Measurements from ENCODE around the gene RPL37A. TPM values are rescaled to one million over a fixed set of nuclear protein-coding genes. Genes with fewer than 3 reads are reported as not detected.

Gene RPL37A
- total RNA-seq, 2 experiments from 2014 or later: 4,110 to 4,316 TPM

DNA sequence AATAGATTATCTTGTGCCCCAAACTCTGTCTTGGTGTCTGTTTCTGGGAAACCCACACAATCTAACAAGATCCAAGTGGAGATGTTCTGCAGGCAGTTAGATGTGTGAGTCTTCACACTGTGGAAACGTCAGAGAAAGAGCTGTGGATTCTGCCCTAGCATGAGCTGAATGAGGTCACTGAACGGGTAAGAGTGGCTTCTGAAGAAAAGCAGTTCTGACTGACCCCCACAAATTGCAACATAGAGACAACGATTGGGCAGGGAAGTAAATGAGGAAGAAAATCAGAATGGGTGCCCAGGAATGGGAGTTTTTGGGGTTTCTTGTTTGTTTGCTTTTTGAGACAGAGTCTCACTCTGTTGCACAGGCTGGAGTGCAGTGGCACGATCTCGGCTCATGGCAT, 12.9 kb upstream of the RPL37A start:
- Mint-ChIP-seq H3K27ac (no peak overlapping the region), H3K4me3 (no peak overlapping the region), H3K36me3 (ENCODE audit: low read depth) (peaks cover 9% of the 10 kb centered on the region), H3K27me3 (no peaks in the 10 kb centered on the region), H3K9me3 (no peaks in the 10 kb centered on the region), H3K4me1 (ENCODE audit: low read depth) (no peaks in the 10 kb centered on the region)
- no peak for ATAC-seq
- POLR2A ChIA-PET: no interaction called here
- DNase-seq: no peak
- intact Hi-C loops (cut with micrococcal nuclease): no loop called here
- CTCF ChIA-PET: no interaction called here
- TF ChIP-seq, protein P1, sequence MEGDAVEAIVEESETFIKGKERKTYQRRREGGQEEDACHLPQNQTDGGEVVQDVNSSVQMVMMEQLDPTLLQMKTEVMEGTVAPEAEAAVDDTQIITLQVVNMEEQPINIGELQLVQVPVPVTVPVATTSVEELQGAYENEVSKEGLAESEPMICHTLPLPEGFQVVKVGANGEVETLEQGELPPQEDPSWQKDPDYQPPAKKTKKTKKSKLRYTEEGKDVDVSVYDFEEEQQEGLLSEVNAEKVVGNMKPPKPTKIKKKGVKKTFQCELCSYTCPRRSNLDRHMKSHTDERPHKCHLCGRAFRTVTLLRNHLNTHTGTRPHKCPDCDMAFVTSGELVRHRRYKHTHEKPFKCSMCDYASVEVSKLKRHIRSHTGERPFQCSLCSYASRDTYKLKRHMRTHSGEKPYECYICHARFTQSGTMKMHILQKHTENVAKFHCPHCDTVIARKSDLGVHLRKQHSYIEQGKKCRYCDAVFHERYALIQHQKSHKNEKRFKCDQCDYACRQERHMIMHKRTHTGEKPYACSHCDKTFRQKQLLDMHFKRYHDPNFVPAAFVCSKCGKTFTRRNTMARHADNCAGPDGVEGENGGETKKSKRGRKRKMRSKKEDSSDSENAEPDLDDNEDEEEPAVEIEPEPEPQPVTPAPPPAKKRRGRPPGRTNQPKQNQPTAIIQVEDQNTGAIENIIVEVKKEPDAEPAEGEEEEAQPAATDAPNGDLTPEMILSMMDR (IDR thresholded peaks at IDR 0.05): no peak

DNA sequence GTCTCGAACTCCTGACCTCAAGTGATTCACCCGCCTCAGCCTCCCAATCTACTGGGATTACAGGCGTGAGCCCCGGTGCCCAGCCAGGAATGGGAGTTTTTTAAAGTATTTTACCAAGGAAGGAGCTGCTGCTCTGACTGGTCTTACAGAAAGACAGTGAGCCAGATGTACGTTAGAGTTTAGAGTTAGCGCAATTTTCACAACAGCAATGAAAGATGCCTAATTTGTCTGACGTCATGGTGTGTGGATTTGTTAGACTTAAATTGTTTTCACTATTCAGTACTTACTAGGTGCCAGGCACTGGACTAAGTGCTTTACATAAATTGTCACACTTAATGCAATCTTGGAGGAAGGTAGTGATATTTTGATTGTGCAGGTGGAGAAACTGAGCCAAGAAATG, 12.4 kb upstream of the RPL37A start:
- ChIA-PET POLR2A (no interaction called here), CTCF (interaction anchor here (1.7 kb wide), 1 partner anchor 11 kb away, joined by 7 read pairs; no protein-coding TSS in a partner anchor)
- Mint-ChIP-seq H3K4me3 (no peak overlapping the region), H3K4me1 (ENCODE audit: low read depth) (no peaks in the 10 kb centered on the region), H3K27ac (no peak overlapping the region), H3K9me3 (no peaks in the 10 kb centered on the region), H3K27me3 (no peaks in the 10 kb centered on the region), H3K36me3 (ENCODE audit: low read depth) (peaks cover 7% of the 10 kb centered on the region)
- intact Hi-C loops (cut with micrococcal nuclease): no loop called here
- no peak for ATAC-seq
- TF ChIP-seq, protein P1 (IDR thresholded peaks at IDR 0.05): no peak
- no peak for DNase-seq

DNA sequence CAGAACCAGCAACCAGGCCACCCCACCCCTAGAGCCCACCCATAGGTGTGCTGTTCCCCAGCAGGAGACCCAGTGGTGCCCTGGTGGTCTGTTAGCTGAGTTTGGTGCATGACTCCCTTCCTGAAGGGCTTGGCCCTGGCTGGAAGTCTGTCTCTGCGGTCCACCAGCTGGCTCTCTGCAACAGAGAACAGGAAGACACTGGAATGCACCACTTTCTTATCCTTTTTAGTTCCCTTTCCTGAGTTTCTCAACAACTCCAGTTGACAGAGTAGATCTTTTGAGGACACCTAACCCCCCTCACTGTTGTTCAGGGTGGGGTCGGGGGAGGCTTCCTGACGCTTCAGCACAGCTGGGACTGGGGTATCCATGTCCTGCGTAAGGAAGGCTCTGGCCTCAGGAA, 11.9 kb upstream of the RPL37A start:
- no peak for ATAC-seq
- Mint-ChIP-seq H3K27ac (no peak overlapping the region), H3K27me3 (no peaks in the 10 kb centered on the region), H3K4me3 (no peak overlapping the region), H3K36me3 (ENCODE audit: low read depth) (peaks cover 6% of the 10 kb centered on the region), H3K9me3 (no peaks in the 10 kb centered on the region), H3K4me1 (ENCODE audit: low read depth) (no peaks in the 10 kb centered on the region)
- CTCF ChIA-PET: interaction anchor here (1.7 kb wide), 1 partner anchor 11 kb away, joined by 7 read pairs; no protein-coding TSS in a partner anchor
- TF ChIP-seq, protein P1 (IDR thresholded peaks at IDR 0.05): no peak
- intact Hi-C loops (cut with micrococcal nuclease): no loop called here
- POLR2A ChIA-PET: interaction anchor here (1.3 kb wide), 1 partner anchor 12 kb away, joined by 7 read pairs; the partner anchor contains the start of gene RPL37A
- DNase-seq: no peak

DNA sequence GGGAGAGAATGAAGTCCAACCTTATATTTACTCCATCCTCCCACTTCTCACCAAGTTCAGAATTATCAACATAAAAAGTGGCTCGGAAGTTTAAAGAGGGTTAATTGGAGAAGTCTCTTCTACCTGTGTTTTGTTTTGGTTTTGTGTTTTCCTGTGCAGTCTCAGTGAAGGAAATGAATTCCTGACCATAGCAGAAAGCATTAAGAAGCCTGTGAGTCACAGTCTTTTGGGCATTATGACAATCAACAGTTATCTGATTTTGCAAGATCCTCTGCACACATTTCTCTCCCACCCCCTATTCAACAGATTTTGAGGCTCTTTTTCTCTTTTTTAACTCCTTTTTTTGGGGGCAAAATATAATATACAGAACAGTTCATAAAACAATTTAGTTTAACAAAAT, 8.6 kb upstream of the RPL37A start:
- TF ChIP-seq, protein P1 (IDR thresholded peaks at IDR 0.05): no peak
- CTCF ChIA-PET: no interaction called here
- DNase-seq (no peak), ATAC-seq (no peak)
- H3K4me3 Mint-ChIP-seq: no peak overlapping the region
- no peaks in the 10 kb centered on the region for H3K36me3 Mint-ChIP-seq (ENCODE audit: low read depth)
- intact Hi-C loops (cut with micrococcal nuclease): loop anchor here (10.0 kb wide), 1 partner anchor 375 kb away; no protein-coding TSS in a partner anchor
- POLR2A ChIA-PET: no interaction called here
- H3K27me3 Mint-ChIP-seq: no peaks in the 10 kb centered on the region
- no peaks in the 10 kb centered on the region for H3K9me3 Mint-ChIP-seq
- H3K4me1 Mint-ChIP-seq (ENCODE audit: low read depth): peaks cover 3% of the 10 kb centered on the region
- H3K27ac Mint-ChIP-seq: no peak overlapping the region

DNA sequence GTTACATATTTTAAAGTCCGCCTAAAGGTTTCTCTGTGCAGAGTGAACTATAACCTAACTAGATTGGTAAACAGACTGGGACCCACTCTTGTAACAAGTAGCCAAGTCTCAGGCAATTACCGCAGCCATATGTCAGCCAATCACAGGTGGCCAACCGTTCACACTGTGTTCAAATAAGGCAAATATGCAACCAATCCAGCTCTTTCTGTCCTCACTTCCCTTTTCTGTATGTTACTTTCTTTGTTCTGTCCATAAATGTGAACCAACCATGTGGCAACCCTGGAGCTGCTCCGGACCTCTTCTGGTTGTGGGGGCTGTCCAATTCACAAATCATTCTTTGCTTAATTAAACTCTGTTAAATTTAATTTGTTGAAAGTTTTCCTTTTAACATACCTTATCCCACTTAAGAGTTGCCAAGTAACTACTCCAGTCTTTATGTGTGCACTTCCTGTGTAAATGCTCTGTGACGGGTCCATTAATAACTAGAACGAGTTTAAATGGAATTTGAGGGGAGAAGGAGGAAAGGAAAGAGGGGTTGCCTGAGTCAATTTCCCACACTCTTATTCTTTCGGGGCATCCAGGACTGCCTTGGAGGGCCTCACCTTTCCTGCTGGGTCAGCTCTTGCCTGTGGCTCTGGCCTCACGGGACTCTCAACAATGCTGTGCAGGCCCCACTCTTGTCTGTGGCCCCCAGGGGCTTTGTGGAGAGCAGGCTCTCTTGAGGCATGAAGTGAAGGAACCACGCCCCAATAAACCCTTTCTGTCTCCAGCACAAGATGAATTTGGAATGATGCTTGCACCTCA, 6.6 kb upstream of the RPL37A start:
- no peak for DNase-seq
- H3K9me3 Mint-ChIP-seq: no peaks in the 10 kb centered on the region
- H3K4me3 Mint-ChIP-seq: no peak overlapping the region
- H3K27ac Mint-ChIP-seq: no peak overlapping the region
- ChIA-PET CTCF (interaction anchor here (1.3 kb wide), 1 partner anchor 27 kb away, joined by 3 read pairs; no protein-coding TSS in a partner anchor), POLR2A (interaction anchor here (0.7 to 1.3 kb wide), 3 partner anchors 12 to 448 kb away, joined by 3 to 4 read pairs (median 3); no protein-coding TSS in a partner anchor)
- no peaks in the 10 kb centered on the region for H3K36me3 Mint-ChIP-seq (ENCODE audit: low read depth)
- no peak for ATAC-seq
- no peaks in the 10 kb centered on the region for H3K27me3 Mint-ChIP-seq
- intact Hi-C loops (cut with micrococcal nuclease): loop anchor here (10.0 kb wide), 1 partner anchor 377 kb away; no protein-coding TSS in a partner anchor
- peaks cover 13% of the 10 kb centered on the region for H3K4me1 Mint-ChIP-seq (ENCODE audit: low read depth)
- TF ChIP-seq, protein P1 (IDR thresholded peaks at IDR 0.05): no peak

Measured in activated CD8-positive, alpha-beta T cell treated with anti-CD3 and anti-CD28 coated beads for 36 hours (primary cell).